ENCODE data around the gene MYO1D. TPM values are rescaled to one million over a fixed set of nuclear protein-coding genes. Genes with fewer than 3 reads are reported as not detected.

MYO1D gene
- total RNA-seq, 8 experiments from 2014 or later, result 1.6 to 9.8 (median 5.6) TPM

DNA sequence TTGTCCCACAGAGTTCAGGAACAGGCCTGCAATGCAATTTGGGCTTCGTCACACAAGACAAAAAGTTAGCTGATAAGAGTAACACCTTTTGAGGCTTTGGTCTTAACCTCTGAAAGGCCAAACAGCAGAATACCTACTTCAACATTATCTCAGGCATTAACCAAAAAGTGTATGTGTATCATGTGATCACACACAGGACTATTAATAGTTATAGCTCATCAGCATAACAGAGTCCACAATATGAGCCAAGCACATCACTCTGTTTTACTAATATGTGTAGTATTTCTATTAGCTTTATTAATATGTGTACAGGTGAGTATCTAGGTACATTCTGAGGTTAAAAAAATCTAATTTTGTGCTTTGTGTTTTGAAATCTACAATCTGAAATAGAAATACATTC lies 30.8 kb downstream of the MYO1D start:
- H3K27ac ChIP-seq, result no peak overlapping the region
- no peaks in the 10 kb centered on the region for H3K4me1 ChIP-seq (replicated peaks in 1 of 2)
- WGBS, 10 experiments, result 71 to 100% (median 88%) methylated on average over 1 of the region's 1 CpG; no CpG with 5 or more reads in 3 of the 10 experiments
- in situ Hi-C loops (cut with MboI; ENCODE audit: low pct_unique_long_range_greater_than_20kb in 2 of 9, low sequenced_read_pairs in 9 of 9, unreplicated experiment in 9 of 9), result no loop called here
- H3K4me3 ChIP-seq, result no peak overlapping the region
- ATAC-seq (replicated peaks in 6 of 8), result no peak

DNA sequence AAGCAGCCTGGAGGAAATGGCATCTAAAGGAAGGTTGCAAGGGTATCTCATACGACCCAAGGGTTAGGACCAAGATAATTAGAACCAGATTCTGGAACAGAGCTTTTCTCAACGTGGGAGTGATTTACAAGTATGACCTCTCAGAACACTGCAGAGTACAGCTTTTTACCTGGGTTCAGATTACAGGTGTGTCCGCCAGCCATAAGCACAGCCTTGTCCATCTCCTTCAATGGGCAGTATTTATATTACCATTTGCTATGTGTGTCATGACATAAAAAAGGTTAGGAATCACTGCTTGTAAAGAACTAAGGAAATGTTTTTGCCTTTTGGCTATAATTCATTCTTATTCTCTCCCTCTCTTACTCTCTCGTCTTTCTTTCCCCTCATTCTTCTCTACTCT lies 36.7 kb downstream of the MYO1D start:
- Histone ChIP-seq H3K4me1 (replicated peaks in 1 of 2) (no peaks in the 10 kb centered on the region), H3K4me3 (no peak overlapping the region), H3K27ac (no peak overlapping the region)
- ATAC-seq (replicated peaks in 6 of 8), result no peak
- in situ Hi-C loops (cut with MboI; ENCODE audit: low pct_unique_long_range_greater_than_20kb in 2 of 9, low sequenced_read_pairs in 9 of 9, unreplicated experiment in 9 of 9), result no loop called here
- WGBS, 10 experiments, result 53 to 100% (median 83%) methylated on average over 1 to 4 of the region's 4 CpGs; no CpG with 5 or more reads in 1 of the 10 experiments

DNA sequence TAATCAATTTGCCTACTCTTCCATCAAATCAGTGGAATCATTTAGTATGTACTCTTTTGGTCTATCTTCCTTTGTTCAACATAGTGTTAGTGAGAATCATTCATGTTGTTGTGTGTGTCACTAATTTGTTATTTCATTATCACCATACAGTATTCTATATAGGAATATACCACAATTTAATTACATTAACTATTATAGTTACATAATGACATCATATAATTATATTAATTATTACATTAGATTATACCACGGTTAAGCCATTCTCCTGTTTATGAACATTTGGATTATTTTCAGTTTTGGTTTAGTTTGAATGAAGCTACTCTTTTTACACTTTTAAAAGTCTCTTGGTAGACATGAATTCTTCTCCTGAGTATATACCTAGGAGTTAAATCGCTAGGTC lies 40.4 kb downstream of the MYO1D start:
- WGBS, 10 experiments, result 79 to 100% (median 100%) methylated on average over 1 to 2 of the region's 2 CpGs; no CpG with 5 or more reads in 1 of the 10 experiments
- Histone ChIP-seq H3K4me1 (replicated peaks in 1 of 2) (no peaks in the 10 kb centered on the region), H3K4me3 (no peak overlapping the region), H3K27ac (no peak overlapping the region)
- no peak for ATAC-seq (replicated peaks in 6 of 8)
- in situ Hi-C loops (cut with MboI; ENCODE audit: low pct_unique_long_range_greater_than_20kb in 2 of 9, low sequenced_read_pairs in 9 of 9, unreplicated experiment in 9 of 9), result no loop called here

DNA sequence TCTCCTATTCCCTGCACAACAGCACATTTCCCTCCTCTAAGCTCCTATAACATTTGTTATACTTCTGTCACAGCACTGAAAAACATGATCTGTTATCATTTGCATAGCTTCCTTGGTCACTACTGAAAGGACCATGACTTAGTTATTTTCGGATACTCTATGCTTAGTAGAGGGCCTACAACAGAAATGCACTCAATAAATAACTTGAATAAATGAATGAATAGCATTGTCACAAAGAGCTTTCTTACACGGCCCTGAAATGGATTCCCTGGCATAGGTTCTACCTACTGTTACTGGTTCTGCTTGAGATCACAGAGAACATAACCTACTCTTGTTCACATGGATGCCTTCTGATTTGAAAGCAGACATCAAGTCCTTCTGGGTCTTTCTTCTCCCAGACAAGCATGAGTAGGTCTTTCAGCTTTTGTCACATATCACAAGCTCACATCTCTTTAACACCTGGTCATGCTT lies 41.6 kb downstream of the MYO1D start:
- ATAC-seq (replicated peaks in 6 of 8), result no peak
- Histone ChIP-seq H3K4me3 (no peak overlapping the region), H3K4me1 (replicated peaks in 1 of 2) (no peaks in the 10 kb centered on the region), H3K27ac (no peak overlapping the region)
- 81 to 100% (median 96%) methylated on average over 1 to 2 of the region's 2 CpGs; no CpG with 5 or more reads in 2 of the 10 experiments for WGBS, 10 experiments
- in situ Hi-C loops (cut with MboI; ENCODE audit: low pct_unique_long_range_greater_than_20kb in 2 of 9, low sequenced_read_pairs in 9 of 9, unreplicated experiment in 9 of 9), result no loop called here

DNA sequence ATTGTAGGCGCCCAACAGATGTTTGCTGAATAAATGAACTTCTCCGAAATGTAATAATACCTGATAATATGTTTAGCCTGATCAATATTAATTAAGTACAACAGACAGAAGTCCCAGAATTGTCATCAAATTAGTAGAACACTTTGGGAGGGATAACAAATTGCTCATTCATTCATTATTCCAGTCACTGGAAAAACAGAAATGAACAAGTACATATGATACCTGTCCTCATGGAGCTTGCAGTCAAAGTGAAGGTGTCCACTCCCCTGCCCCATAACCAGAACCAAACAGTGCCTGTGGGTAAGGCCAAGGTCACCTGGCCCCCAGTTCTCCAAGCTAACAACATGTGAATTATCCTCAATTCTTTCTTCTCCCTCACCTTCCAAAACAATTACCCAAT lies 42.8 kb downstream of the MYO1D start:
- Histone ChIP-seq H3K27ac (no peak overlapping the region), H3K4me3 (no peak overlapping the region), H3K4me1 (replicated peaks in 1 of 2) (no peaks in the 10 kb centered on the region)
- no peak for ATAC-seq (replicated peaks in 6 of 8)
- in situ Hi-C loops (cut with MboI; ENCODE audit: low pct_unique_long_range_greater_than_20kb in 2 of 9, low sequenced_read_pairs in 9 of 9, unreplicated experiment in 9 of 9), result no loop called here
- WGBS, 10 experiments, result 87 to 100% (median 96%) methylated on average over 1 to 2 of the region's 2 CpGs; no CpG with 5 or more reads in 1 of the 10 experiments

DNA sequence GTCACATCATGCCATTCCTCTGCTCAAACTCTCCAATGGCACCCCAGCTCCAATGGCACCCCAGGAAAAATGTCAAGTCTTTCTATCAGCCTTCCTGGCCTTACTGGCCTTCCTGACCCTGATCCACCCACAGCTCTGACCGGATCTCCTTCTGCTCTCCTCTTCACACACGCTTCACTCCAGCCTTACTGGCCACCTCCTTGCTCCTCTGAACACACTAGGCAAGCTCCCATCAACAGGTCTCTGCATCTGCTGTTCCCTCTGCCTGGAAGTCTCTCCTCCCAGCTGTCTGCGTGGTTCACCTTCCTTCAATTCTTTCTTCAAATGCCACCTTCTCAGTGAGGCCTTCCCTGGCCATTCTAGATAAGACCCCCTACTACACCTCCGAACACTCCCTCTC lies 43.4 kb downstream of the MYO1D start:
- H3K4me1 ChIP-seq (replicated peaks in 1 of 2), result no peaks in the 10 kb centered on the region
- 56 to 100% (median 88%) methylated on average over 1 to 4 of the region's 4 CpGs; no CpG with 5 or more reads in 2 of the 10 experiments for WGBS, 10 experiments
- in situ Hi-C loops (cut with MboI; ENCODE audit: low pct_unique_long_range_greater_than_20kb in 2 of 9, low sequenced_read_pairs in 9 of 9, unreplicated experiment in 9 of 9), result no loop called here
- ATAC-seq (replicated peaks in 6 of 8), result no peak
- no peak overlapping the region for H3K4me3 ChIP-seq
- no peak overlapping the region for H3K27ac ChIP-seq

DNA sequence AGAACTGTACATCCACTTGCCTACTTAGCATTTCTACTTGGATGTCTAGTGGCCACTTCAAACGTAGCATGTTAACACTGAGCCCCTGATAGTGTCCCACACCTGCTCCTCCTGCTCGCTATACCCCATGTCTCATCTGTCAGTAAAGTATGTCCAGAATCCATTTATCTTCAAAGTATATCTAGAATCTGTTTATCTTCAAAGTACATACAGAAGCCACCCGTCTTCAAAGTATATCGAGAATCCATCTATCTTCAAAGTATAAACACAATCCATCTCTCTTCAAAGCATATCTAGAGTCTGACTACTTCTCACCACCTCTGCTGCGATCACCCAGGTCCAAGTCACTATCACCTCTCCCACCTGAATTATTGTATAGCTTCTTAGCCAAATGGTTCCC lies 43.8 kb downstream of the MYO1D start:
- WGBS, 10 experiments, result 78 to 100% (median 89%) methylated on average over 1 to 4 of the region's 5 CpGs; no CpG with 5 or more reads in 4 of the 10 experiments
- in situ Hi-C loops (cut with MboI; ENCODE audit: low pct_unique_long_range_greater_than_20kb in 2 of 9, low sequenced_read_pairs in 9 of 9, unreplicated experiment in 9 of 9), result no loop called here
- no peak overlapping the region for H3K4me3 ChIP-seq
- H3K27ac ChIP-seq, result no peak overlapping the region
- peaks cover 0 to 1% of the 10 kb centered on the region in 2 donors for H3K4me1 ChIP-seq (replicated peaks in 1 of 2)
- no peak for ATAC-seq (replicated peaks in 6 of 8)

DNA sequence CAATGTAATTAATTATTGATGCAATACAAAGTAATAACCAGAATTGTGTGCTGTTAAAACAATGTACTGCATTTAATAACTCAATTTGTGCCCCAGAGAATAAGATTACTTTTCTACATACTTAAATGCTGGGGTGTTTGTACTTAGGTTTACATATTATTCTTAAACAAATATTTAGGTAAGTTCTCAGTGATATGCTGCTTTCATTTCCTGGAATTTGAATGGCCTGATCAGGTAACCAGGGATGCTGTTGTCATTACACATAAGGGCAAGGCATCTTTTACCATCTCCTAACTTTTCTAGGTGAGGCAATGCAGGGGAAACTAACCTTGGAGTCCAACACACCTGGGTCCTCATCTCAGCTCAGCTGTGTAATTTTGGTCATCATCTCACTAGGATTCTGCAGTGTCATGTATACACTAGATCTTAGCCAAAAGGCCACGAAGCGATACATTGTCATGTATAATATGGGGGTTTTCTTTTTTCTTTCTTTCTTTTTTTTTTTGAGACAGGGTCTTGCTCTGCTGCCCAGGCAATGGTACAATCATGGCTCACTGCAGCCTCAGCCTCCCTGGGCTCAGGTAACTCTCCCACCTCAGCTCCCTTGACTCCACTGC lies 45.2 kb downstream of the MYO1D start:
- no peak overlapping the region for H3K27ac ChIP-seq
- peaks cover 0 to 2% of the 10 kb centered on the region in 2 donors for H3K4me1 ChIP-seq (replicated peaks in 1 of 2)
- WGBS, 10 experiments, result 72 to 100% (median 95%) methylated on average over 1 to 2 of the region's 2 CpGs; no CpG with 5 or more reads in 3 of the 10 experiments
- H3K4me3 ChIP-seq, result no peak overlapping the region
- ATAC-seq (replicated peaks in 6 of 8), result no peak
- in situ Hi-C loops (cut with MboI; ENCODE audit: low pct_unique_long_range_greater_than_20kb in 2 of 9, low sequenced_read_pairs in 9 of 9, unreplicated experiment in 9 of 9), result no loop called here

DNA sequence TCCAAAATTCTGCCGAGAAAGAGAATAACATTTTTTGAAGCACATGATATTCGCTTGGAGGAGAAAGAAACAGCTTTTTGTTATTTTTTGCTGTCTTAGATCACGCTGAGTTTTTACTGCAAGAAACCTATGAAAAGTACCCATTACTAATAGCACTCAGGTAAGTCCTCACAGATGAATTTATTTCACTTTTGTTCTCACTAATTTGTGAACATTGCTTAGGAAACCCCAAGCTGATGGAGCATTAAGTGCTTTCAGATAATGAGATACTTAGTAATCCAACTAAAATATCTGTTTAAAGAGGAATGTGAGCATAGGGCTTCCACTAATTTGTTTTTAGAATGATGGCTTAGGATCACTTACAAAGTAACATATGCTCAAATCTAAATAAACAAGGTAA lies 45.7 kb downstream of the MYO1D start:
- WGBS, 10 experiments, result 19 to 100% (median 84%) methylated on average over 1 to 3 of the region's 3 CpGs; no CpG with 5 or more reads in 1 of the 10 experiments

DNA sequence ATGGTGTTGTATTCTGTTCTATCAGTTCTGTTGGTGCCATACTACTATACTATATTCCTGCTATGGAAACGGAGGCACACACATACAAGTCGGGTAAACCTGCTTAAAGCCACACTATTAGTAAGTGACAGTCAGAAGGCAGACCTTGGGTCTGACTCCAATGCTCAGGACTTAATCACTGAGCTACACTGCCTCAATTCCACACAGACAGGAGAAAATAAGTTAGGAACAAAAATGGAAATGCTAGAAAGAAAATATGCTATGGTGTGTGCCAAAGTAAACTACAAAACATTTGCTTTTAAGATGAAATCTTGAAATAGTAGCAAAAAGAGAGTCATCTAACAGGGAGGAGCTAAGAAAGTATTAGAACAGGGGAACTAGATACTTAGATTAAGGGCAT lies 48.1 kb downstream of the MYO1D start:
- in situ Hi-C loops (cut with MboI; ENCODE audit: low pct_unique_long_range_greater_than_20kb in 2 of 9, low sequenced_read_pairs in 9 of 9, unreplicated experiment in 9 of 9), result no loop called here
- no peak for ATAC-seq (replicated peaks in 6 of 8)
- Histone ChIP-seq H3K4me3 (no peak overlapping the region), H3K4me1 (replicated peaks in 1 of 2) (peaks cover 0 to 2% of the 10 kb centered on the region in 2 donors), H3K27ac (no peak overlapping the region)
- 17 to 100% (median 82%) methylated on average over 1 to 2 of the region's 2 CpGs; no CpG with 5 or more reads in 1 of the 10 experiments for WGBS, 10 experiments

More for the DNA sequence above, 45.7 kb downstream of the MYO1D start:
- in situ Hi-C loops (cut with MboI; ENCODE audit: low pct_unique_long_range_greater_than_20kb in 2 of 9, low sequenced_read_pairs in 9 of 9, unreplicated experiment in 9 of 9), result no loop called here
- no peak for ATAC-seq (replicated peaks in 6 of 8)
- Histone ChIP-seq H3K4me1 (replicated peaks in 1 of 2) (peaks cover 0 to 2% of the 10 kb centered on the region in 2 donors), H3K27ac (no peak overlapping the region), H3K4me3 (no peak overlapping the region)

DNA sequence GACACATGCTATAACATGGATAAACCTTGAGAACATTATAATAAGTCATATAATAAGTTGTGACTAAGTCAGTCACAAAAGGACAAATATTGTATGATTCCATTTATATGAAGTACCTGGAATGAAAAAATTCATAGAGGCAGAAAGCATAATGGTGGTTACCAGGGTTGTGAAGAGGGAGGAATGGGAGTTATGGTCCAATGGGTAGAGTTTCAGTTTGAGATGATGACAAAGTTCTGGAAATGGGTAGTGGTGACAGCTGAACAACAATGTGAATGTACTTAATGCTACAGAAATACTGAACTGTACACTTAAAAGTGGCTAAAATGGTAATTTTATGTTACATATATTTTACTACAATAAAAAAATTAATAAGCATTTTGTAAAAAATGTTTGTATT lies 49.7 kb downstream of the MYO1D start:
- Histone ChIP-seq H3K4me1 (replicated peaks in 1 of 2) (peaks cover 0 to 2% of the 10 kb centered on the region in 2 donors), H3K4me3 (no peak overlapping the region), H3K27ac (no peak overlapping the region)
- in situ Hi-C loops (cut with MboI; ENCODE audit: low pct_unique_long_range_greater_than_20kb in 2 of 9, low sequenced_read_pairs in 9 of 9, unreplicated experiment in 9 of 9), result no loop called here
- ATAC-seq (replicated peaks in 6 of 8), result no peak

DNA sequence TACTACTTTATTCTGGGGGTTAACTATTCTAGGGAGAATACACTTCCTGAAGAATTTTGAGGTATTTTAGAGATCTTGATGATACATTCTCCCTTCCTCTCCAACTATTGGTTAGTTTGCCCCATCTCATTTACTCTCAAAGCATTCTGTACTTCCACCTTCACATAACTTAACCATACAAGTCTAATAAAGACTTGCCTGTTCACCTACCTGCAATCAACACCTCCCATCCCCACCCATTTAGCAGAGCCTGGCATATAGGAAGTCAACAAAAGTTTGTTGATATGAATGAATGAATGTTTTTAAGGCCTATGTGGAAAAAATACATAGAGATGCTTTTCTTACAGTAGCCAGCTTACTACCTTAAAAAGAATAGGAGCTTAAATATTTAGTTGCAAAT lies 50.8 kb downstream of the MYO1D start:
- Histone ChIP-seq H3K27ac (no peak overlapping the region), H3K4me3 (no peak overlapping the region), H3K4me1 (replicated peaks in 1 of 2) (peaks cover 0 to 2% of the 10 kb centered on the region in 2 donors)
- ATAC-seq (replicated peaks in 6 of 8), result no peak
- in situ Hi-C loops (cut with MboI; ENCODE audit: low pct_unique_long_range_greater_than_20kb in 2 of 9, low sequenced_read_pairs in 9 of 9, unreplicated experiment in 9 of 9), result no loop called here

DNA sequence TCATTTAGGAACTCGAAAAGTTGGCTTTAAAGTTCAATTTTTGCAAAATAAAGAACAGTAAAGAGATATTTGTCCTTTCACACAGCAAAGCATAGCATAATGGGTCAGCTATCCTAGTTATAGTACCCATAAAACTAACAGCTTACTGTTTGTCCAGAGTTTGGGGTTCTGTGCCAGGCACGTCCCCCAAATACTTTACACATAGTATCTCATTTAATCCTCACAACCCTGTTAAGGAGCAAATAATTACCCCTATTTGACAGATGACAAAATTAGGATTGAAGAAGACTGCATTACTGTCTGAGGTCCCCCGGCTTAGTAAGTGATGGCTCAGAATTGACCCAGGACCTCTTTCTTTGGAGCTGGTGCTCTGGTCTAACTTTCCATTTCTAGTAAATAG lies 52.6 kb downstream of the MYO1D start:
- 46 to 100% (median 75%) methylated on average over 1 to 3 of the region's 3 CpGs for WGBS, 10 experiments
- H3K27ac ChIP-seq, result no peak overlapping the region
- no peak overlapping the region for H3K4me3 ChIP-seq
- in situ Hi-C loops (cut with MboI; ENCODE audit: low pct_unique_long_range_greater_than_20kb in 2 of 9, low sequenced_read_pairs in 9 of 9, unreplicated experiment in 9 of 9), result no loop called here
- no peak for ATAC-seq (replicated peaks in 6 of 8)
- peaks cover 0 to 2% of the 10 kb centered on the region in 2 donors for H3K4me1 ChIP-seq (replicated peaks in 1 of 2)

DNA sequence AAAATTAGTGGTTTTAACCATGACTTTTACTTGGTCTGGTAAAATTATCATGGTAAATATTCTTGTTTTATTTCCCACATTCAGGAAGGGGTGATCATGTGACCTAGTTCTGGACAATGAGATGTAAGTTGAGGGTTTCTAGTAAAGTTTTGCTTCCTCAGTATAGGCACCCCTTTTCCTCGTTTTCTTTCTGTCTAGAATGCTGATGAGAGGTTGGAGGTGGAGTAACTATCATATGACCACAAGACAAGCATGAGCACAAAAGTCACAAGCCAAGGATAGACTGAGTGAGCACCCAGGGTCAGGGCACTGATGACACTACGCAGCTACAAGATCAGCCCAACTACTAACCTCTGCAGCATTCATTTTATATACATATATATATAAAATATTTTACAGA lies 53.9 kb downstream of the MYO1D start:
- ATAC-seq (replicated peaks in 6 of 8), result peak in 1 of 8 experiments; percentile 15
- WGBS, 10 experiments, result 60 to 100% (median 72%) methylated on average over 1 to 2 of the region's 2 CpGs; no CpG with 5 or more reads in 6 of the 10 experiments
- H3K27ac ChIP-seq, result no peak overlapping the region
- in situ Hi-C loops (cut with MboI; ENCODE audit: low pct_unique_long_range_greater_than_20kb in 2 of 9, low sequenced_read_pairs in 9 of 9, unreplicated experiment in 9 of 9), result no loop called here
- H3K4me3 ChIP-seq, result no peak overlapping the region
- peaks cover 0 to under 1% of the 10 kb centered on the region in 2 donors for H3K4me1 ChIP-seq (replicated peaks in 1 of 2)
